Mucosa of descending colon (tissue), 3 donors: Measurements from ENCODE around the gene CAPN2. TPM values are rescaled to one million over a fixed set of nuclear protein-coding genes. Genes with fewer than 3 reads are reported as not detected.

Source experiments
- ATAC-seq: fragments of 200-7000 bp; cut with Tn5 transposase; one replicate; pipeline ENCODE4 v1.9.1; 2020; ENCODE audit warnings: mild to moderate bottlenecking, moderate library complexity
- DNase-seq, 3 donors: peaks; one replicate each; pipeline ENCODE4 v3.0.0-alpha.2; 2020
- H3K36me3 ChIP-seq: fragments of 200-600 bp; one replicate; pipeline ENCODE4 v1.8.0; 2021; ENCODE audit warnings: low read depth, mild to moderate bottlenecking
- H3K4me1 ChIP-seq: fragments of 200-600 bp; one replicate; pipeline ENCODE4 v1.8.0; 2021; ENCODE audit warnings: low read depth, mild to moderate bottlenecking
- H3K4me3 ChIP-seq: fragments of 200-600 bp; one replicate; pipeline ENCODE4 v1.8.0; 2021; ENCODE audit warnings: mild to moderate bottlenecking
- H3K9me3 ChIP-seq: fragments of 200-600 bp; one replicate; pipeline ENCODE4 v1.8.0; 2021; ENCODE audit warnings: mild to moderate bottlenecking
- intact Hi-C, 2 donors: fragments of 100-400 bp; cut with DNase I in 1 of 2; cut with micrococcal nuclease in 1 of 2; formaldehyde crosslinking; loops; one replicate each; pipeline versions ENCODE4 v1.11.0 to v1.11.1; 2022; cut with DNase I, micrococcal nuclease
- total RNA-seq, 3 donors: library from RNA; stranded (reverse); fragmentation: NEBNext Ultra II Directional in 2 of 3; extraction: Animal tissue kit (Norgen Biotek cat#: 25700) in 2 of 3; gene quantifications; one replicate each; pipeline versions ENCODE4 v1.2.1 to v1.2.4, GENCODE V29; 2021 to 2023
- TF ChIP-seq, protein P1 (sequence below): fragments of 200-600 bp; IDR thresholded peaks from one replicate; pipeline ENCODE4 v1.8.0; 2022; ENCODE audit warnings: antibody characterized with exemption, mild to moderate bottlenecking
- donor health status: DM: no; HTN: no; CAD: no; lungs with moderate emphysema.
- donor health status: DM: no; HTN: no; CAD: no.
- donor health status: DM: no; HTN: yes; CAD: no.

CAPN2 gene
- total RNA-seq, 3 donors from 2014 or later, result 200 to 417 (median 305) TPM

DNA sequence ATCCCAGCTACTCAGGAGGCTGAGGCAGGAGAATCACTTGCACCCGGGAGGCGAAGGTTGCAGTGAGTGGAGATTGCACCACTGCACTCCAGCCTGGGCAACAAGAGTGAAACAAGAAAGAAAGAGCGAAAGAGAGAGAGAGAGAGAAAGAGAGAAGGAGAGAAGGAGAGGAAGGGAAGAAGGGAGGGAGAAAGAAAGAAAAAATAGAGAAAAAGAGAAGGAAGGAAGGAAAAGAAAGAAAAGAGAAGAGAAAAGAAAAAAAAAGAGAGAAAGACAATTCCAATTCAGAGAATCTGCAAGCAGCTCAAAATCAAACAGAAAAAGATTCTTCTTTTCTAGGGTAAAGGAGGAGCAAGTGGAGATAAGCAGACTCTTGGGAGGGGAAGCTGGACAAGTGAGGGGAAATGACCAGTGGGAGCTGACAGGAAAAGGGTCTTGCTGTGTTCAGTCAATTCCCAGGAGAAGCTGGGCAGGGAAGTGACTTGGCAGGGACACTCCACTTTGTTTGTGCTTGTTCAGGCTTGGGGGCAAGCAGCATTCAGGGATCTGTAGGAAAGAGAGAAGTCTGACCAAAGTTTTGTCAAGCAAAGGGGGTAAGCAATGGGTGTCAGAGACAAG, 3.6 kb upstream of the CAPN2 start:
- TF ChIP-seq, protein P1, sequence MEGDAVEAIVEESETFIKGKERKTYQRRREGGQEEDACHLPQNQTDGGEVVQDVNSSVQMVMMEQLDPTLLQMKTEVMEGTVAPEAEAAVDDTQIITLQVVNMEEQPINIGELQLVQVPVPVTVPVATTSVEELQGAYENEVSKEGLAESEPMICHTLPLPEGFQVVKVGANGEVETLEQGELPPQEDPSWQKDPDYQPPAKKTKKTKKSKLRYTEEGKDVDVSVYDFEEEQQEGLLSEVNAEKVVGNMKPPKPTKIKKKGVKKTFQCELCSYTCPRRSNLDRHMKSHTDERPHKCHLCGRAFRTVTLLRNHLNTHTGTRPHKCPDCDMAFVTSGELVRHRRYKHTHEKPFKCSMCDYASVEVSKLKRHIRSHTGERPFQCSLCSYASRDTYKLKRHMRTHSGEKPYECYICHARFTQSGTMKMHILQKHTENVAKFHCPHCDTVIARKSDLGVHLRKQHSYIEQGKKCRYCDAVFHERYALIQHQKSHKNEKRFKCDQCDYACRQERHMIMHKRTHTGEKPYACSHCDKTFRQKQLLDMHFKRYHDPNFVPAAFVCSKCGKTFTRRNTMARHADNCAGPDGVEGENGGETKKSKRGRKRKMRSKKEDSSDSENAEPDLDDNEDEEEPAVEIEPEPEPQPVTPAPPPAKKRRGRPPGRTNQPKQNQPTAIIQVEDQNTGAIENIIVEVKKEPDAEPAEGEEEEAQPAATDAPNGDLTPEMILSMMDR, result no peak
- intact Hi-C loops, result loop anchor here in 1 of 2 donors (10.0 kb wide), 1 partner anchor 46 kb away; no protein-coding TSS in a partner anchor
- H3K36me3 ChIP-seq, result no peaks in the 10 kb centered on the region
- no peak for ATAC-seq
- peaks cover 30% of the 10 kb centered on the region for H3K4me1 ChIP-seq
- no peak for DNase-seq
- H3K9me3 ChIP-seq, result no peaks in the 10 kb centered on the region
- H3K4me3 ChIP-seq, result no peak overlapping the region

DNA sequence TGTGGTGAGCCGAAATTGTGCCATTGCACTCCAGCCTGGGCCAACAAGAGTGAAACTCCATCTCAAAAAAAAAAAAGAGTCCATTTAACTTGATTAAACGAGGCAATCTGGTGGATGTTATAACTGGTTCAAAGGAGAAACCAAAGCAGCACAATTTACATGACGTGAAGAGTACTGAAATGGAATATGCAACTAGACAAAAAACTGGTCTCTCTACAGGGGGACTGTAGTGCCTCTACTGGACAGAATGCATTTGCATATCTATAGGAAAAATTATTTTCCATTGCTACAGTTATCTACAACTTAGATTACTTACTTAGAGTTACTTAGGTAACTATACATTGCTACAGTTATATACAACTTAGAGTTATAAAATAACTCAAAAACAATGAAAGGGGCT, 2.7 kb upstream of the CAPN2 start:
- intact Hi-C loops, result loop anchor here in 1 of 2 donors (10.0 kb wide), 1 partner anchor 45 kb away; no protein-coding TSS in a partner anchor
- Histone ChIP-seq H3K36me3 (no peaks in the 10 kb centered on the region), H3K9me3 (no peaks in the 10 kb centered on the region), H3K4me1 (peaks cover 36% of the 10 kb centered on the region), H3K4me3 (no peak overlapping the region)
- TF ChIP-seq, protein P1, result no peak
- DNase-seq (no peak), ATAC-seq (no peak)

DNA sequence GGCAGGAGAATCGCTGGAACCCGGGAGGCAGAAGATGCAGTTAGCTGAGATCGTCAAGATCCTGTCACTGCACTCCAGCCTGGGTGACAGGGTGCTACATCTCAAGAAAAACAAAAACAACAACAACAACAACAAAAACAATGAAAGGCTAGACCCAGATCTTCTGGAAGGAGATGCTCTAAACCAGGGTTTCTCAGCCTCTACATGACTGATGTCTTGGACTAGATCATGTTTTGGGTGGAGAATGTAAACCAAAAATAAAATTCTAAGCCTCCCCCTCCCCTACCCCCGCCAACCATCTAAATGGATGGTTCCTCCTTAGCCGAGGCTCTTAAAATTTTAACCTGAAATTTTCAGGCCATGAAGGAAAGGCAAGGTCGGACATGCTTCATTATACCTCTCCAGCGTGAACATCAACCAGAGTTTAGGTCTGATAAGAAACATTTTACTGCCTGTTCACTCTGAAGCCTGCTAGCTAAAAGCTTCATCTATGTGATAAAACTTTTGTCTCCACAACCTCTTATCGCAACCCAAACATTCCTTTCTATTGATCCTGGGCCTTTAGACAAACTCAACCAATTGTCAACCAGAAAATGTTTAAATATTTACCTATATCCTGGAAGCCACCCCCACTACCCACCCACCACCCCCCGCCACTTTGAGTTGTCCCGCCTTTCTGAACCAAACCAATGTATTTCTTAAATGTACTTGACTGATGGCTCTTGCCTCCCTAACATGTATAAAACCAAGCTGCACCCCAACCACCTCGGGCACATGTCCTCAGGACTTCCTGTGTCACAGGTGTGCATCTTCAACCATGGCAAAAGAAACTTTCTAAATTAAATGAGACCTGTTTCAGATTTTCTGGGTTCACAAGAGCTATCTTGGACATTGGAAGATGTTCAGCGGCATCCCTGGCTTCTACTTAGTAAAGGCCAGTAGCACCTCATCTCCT, 1.9 kb upstream of the CAPN2 start:
- DNase-seq, result no peak
- H3K4me3 ChIP-seq, result no peak overlapping the region
- H3K36me3 ChIP-seq, result no peaks in the 10 kb centered on the region
- intact Hi-C loops, result no loop called here
- H3K9me3 ChIP-seq, result no peaks in the 10 kb centered on the region
- no peak for ATAC-seq
- TF ChIP-seq, protein P1, result no peak
- H3K4me1 ChIP-seq, result peaks cover 44% of the 10 kb centered on the region

DNA sequence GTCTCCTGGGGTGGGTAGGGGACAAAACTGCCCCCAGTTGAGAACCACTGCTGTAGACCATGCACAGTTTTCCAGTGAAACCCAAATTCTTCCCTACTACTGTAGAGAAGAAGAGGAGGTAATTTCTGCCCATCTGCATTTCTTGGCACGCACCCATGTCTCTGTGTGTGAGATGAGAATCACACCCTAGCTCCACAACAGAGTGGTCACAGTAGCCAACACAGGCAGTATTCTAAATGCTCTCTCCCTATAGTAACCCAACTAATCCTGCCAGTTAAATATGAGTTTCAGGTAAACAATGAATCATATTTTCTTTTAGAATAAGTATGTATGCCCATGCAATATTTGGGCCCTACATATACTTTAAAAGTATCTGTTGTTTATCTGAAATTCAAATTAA, 1.2 kb upstream of the CAPN2 start:
- Histone ChIP-seq H3K4me1 (peaks cover 50% of the 10 kb centered on the region), H3K36me3 (no peaks in the 10 kb centered on the region), H3K9me3 (no peaks in the 10 kb centered on the region), H3K4me3 (no peak overlapping the region)
- ATAC-seq, result no peak
- TF ChIP-seq, protein P1, result no peak
- intact Hi-C loops, result no loop called here
- peak in 1 of 3 donors; percentile 56 for DNase-seq

DNA sequence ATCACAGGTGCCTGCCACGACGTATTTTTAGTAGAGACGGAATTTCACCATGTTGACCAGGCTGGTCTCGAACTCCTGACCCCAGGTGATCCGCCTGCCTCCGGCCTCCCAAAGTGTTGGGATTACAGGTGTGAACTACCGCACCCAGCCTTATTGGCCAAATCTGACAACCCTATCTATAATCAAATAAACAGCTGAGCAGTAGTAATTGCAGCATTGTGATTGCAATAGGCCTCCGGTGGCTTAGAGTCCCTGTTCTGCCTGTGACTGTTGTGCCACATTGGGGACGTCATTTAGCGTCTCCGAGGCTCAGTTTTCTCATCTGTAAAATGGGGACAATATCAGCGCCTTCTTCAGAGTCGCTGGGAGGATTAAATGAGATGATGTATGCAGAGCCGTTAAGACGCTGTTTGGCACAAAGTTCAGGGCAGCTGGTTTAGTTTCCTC, 569 bp upstream of the CAPN2 start:
- intact Hi-C loops, result no loop called here
- peaks cover 53% of the 10 kb centered on the region for H3K4me1 ChIP-seq
- ATAC-seq, result peak; percentile 1

More for the DNA sequence above, 569 bp upstream of the CAPN2 start:
- Histone ChIP-seq H3K36me3 (no peaks in the 10 kb centered on the region), H3K4me3 (no peak overlapping the region), H3K9me3 (no peaks in the 10 kb centered on the region)
- no peak for DNase-seq
- TF ChIP-seq, protein P1, result no peak
